ENCODE results near the gene GAN. TPM values are rescaled to one million over a fixed set of nuclear protein-coding genes. Genes with fewer than 3 reads are reported as not detected.

The GAN gene
- total RNA-seq, 1 donor from 2014 or later: 7.6 TPM

GRCh38 chr16:81349608-81350305 is 35.0 kb downstream of the GAN start:
- intact Hi-C loops (cut with micrococcal nuclease): no loop called here

- intact Hi-C loops (cut with micrococcal nuclease): no loop called here
Measured at GRCh38 chr16:81350306-81350615, 35.5 kb downstream of the GAN start.

GRCh38 chr16:81353895-81354294 is 39.1 kb downstream of the GAN start:
- intact Hi-C loops (cut with micrococcal nuclease): no loop called here

GRCh38 chr16:81357711-81358260 is 43.0 kb downstream of the GAN start:
- intact Hi-C loops (cut with micrococcal nuclease): no loop called here

- intact Hi-C loops (cut with micrococcal nuclease): no loop called here
Measured at GRCh38 chr16:81358860-81359259, 44.1 kb downstream of the GAN start.

- intact Hi-C loops (cut with micrococcal nuclease): loop anchor here (10.0 kb wide), 1 partner anchor 515 kb away; no protein-coding TSS in a partner anchor
Measured at GRCh38 chr16:81360135-81360534, 45.4 kb downstream of the GAN start.

- intact Hi-C loops (cut with micrococcal nuclease): loop anchor here (1.0 to 10.0 kb wide), 3 partner anchors 358 to 509 kb away; no protein-coding TSS in a partner anchor
Measured at GRCh38 chr16:81365731-81366130, 51.0 kb downstream of the GAN start.

- intact Hi-C loops (cut with micrococcal nuclease): loop anchor here (1.0 to 10.0 kb wide), 3 partner anchors 357 to 508 kb away; no protein-coding TSS in a partner anchor
Measured at GRCh38 chr16:81366316-81366932, 51.7 kb downstream of the GAN start.

- intact Hi-C loops (cut with micrococcal nuclease): loop anchor here (10.0 kb wide), 1 partner anchor 507 kb away; no protein-coding TSS in a partner anchor
Measured at GRCh38 chr16:81367821-81368220, 53.1 kb downstream of the GAN start.

- intact Hi-C loops (cut with micrococcal nuclease): loop anchor here (10.0 kb wide), 1 partner anchor 505 kb away; no protein-coding TSS in a partner anchor
Measured at GRCh38 chr16:81369888-81370504, 55.2 kb downstream of the GAN start.

GRCh38 chr16:81371106-81371505 is 56.3 kb downstream of the GAN start:
- intact Hi-C loops (cut with micrococcal nuclease): no loop called here

- intact Hi-C loops (cut with micrococcal nuclease): no loop called here
Measured at GRCh38 chr16:81374550-81374949, 59.8 kb downstream of the GAN start.

GRCh38 chr16:81376880-81377279 is 62.1 kb downstream of the GAN start:
- intact Hi-C loops (cut with micrococcal nuclease): no loop called here

GRCh38 chr16:81378049-81378448 is 63.3 kb downstream of the GAN start:
- intact Hi-C loops (cut with micrococcal nuclease): no loop called here

GRCh38 chr16:81380932-81381331 is 66.2 kb downstream of the GAN start:
- intact Hi-C loops (cut with micrococcal nuclease): no loop called here

GRCh38 chr16:81384006-81384405 is 69.2 kb downstream of the GAN start:
- intact Hi-C loops (cut with micrococcal nuclease): no loop called here

- intact Hi-C loops (cut with micrococcal nuclease): no loop called here
Measured at GRCh38 chr16:81385031-81385756, 70.4 kb downstream of the GAN start.

- intact Hi-C loops (cut with micrococcal nuclease): no loop called here
Measured at GRCh38 chr16:81388357-81388756, 73.6 kb downstream of the GAN start.

GRCh38 chr16:81390840-81391239 is 76.1 kb downstream of the GAN start:
- intact Hi-C loops (cut with micrococcal nuclease): no loop called here

GRCh38 chr16:81392011-81392410 is 77.2 kb downstream of the GAN start:
- intact Hi-C loops (cut with micrococcal nuclease): no loop called here

GRCh38 chr16:81394416-81394815 is 79.7 kb downstream of the GAN start:
- intact Hi-C loops (cut with micrococcal nuclease): no loop called here
